Stomach (tissue), 9 donors: Measurements from ENCODE around the gene CCSER1. TPM values are rescaled to one million over a fixed set of nuclear protein-coding genes. Genes with fewer than 3 reads are reported as not detected.

Experiments used
- DNase-seq, 2 donors: peaks; one replicate each; pipeline versions ENCODE4 v3.0.0 to v3.0.0-alpha.2; 2013 to 2019
- H3K27ac ChIP-seq, 5 donors: fragments of 200-600 bp in 4 of 5; sonication (generic) in 4 of 5; one replicate each; pipeline ENCODE4 v1.5.1; 2013 to 2019; ENCODE audit warnings: mild to moderate bottlenecking in 1 of 5, moderate library complexity in 1 of 5
- H3K27me3 ChIP-seq, 3 donors: fragments of 200-600 bp; sonication (generic); one replicate each; pipeline ENCODE4 v1.5.1; 2017 to 2019; ENCODE audit warnings: mixed run types in 1 of 3
- H3K36me3 ChIP-seq, 4 donors: fragments of 200-600 bp; sonication (generic); 1 replicate in 3 of 4; 2 replicates in 1 of 4; pipeline ENCODE4 v1.5.1; 2016 to 2019
- H3K4me1 ChIP-seq, 4 donors: fragments of 200-600 bp; sonication (generic); one replicate each; pipeline ENCODE4 v1.5.1; 2016 to 2019
- H3K4me3 ChIP-seq, 4 donors: fragments of 200-600 bp; sonication (generic) in 3 of 4; one replicate each; pipeline ENCODE4 v1.5.1; 2016 to 2019; ENCODE audit warnings: mild to moderate bottlenecking in 1 of 4
- H3K9me3 ChIP-seq, 4 donors: fragments of 200-600 bp; sonication (generic); one replicate each; pipeline ENCODE4 v1.5.1; 2016 to 2019
- CTCF ChIP-seq, 7 experiments: fragments of 450-650 bp in 4 of 7; fragments of 200-600 bp in 3 of 7; sonication (generic) in 3 of 7; IDR thresholded peaks; one replicate each; pipeline ENCODE4 v1.5.1; 2016 to 2019; ENCODE audit warnings: antibody characterized with exemption in 7 of 7, control low read depth in 2 of 7, mild to moderate bottlenecking in 1 of 7
- EP300 ChIP-seq: sonication (generic); formaldehyde crosslinking; IDR thresholded peaks from one replicate; pipeline ENCODE4 v1.6.1; 2017; ENCODE audit warnings: antibody characterized with exemption
- POLR2A ChIP-seq, 4 donors: fragments of 450-650 bp; IDR thresholded peaks; one replicate each; pipeline ENCODE4 v1.6.1; 2016; ENCODE audit warnings: antibody characterized with exemption in 4 of 4, control low read depth in 2 of 4, mild to moderate bottlenecking in 1 of 4, moderate library complexity in 1 of 4
- POLR2AphosphoS5 ChIP-seq, 3 donors: sonication (generic); formaldehyde crosslinking; IDR thresholded peaks; one replicate each; pipeline ENCODE4 v1.6.1; 2016; ENCODE audit warnings: antibody characterized with exemption in 3 of 3
- WGBS, 5 donors: extraction: QIAGEN DNeasy Blood & Tissue Kit in 3 of 5; methylation state at CpG; one replicate each; pipeline versions ENCODE4 v1.1.5 to v1.1.7; 2013 to 2018; 5-methylcytosine and 5-hydroxymethylcytosine counted together
- intact Hi-C: fragments of 100-400 bp; cut with DNase I; formaldehyde crosslinking; loops from one replicate; pipeline ENCODE4 v1.15.1; 2023; ENCODE audit warnings: low total_unique reads
- polyA plus RNA-seq, 3 donors: library from polyadenylated mRNA; stranded (reverse); fragments of 200-250 nt; gene quantifications; one replicate each; pipeline ENCODE4 v1.2.3, GENCODE V29; 2013
- total RNA-seq, 5 donors: library from RNA; depleted of rRNA; stranded (reverse); fragments of >200 nt; gene quantifications; one replicate each; pipeline versions ENCODE4 v1.1.0 to v1.2.3, GENCODE V29; 2014 to 2016
- donor health status: healthy with polysubstance abuse.
- donor health status: Bipolar disorder and iron deficiency.
- donor health status: healthy.

The CCSER1 gene
- total and polyA plus RNA-seq, 8 donors: 0.33 to 149 (median 15.2) TPM

- Histone ChIP-seq H3K4me3 (no peak overlapping the region), H3K27ac (no peak overlapping the region), H3K36me3 (no peaks in the 10 kb centered on the region), H3K9me3 (no peaks in the 10 kb centered on the region), H3K4me1 (no peaks in the 10 kb centered on the region), H3K27me3 (no peaks in the 10 kb centered on the region)
- intact Hi-C loops: no loop called here
- no peak for DNase-seq
- TF ChIP-seq EP300: no peak
- no peak for TF ChIP-seq POLR2AphosphoS5 (IDR thresholded peaks at IDR 0.05)
- no peak for TF ChIP-seq CTCF (IDR thresholded peaks at IDR 0.05)
- no peak for TF ChIP-seq POLR2A (IDR thresholded peaks at IDR 0.05)
- 86 to 91% (median 89%) methylated on average over 3 of the region's 3 CpGs for WGBS, 5 donors
These were observed 1157.3 kb downstream of the CCSER1 start for GRCh38 chr4:91284480-91284879.

- TF ChIP-seq EP300 (no peak), POLR2AphosphoS5 (IDR thresholded peaks at IDR 0.05) (no peak), POLR2A (IDR thresholded peaks at IDR 0.05) (no peak), CTCF (IDR thresholded peaks at IDR 0.05) (no peak)
These were observed 1158.3 kb downstream of the CCSER1 start for GRCh38 chr4:91285487-91285886.

GRCh38 chr4:91288702-91289311 is 1161.6 kb downstream of the CCSER1 start:
- DNase-seq: peak in 1 of 2 donors; percentile 47
- intact Hi-C loops: no loop called here
- no peaks in the 10 kb centered on the region for H3K36me3 ChIP-seq
- TF ChIP-seq EP300 (no peak), CTCF (IDR thresholded peaks at IDR 0.05) (no peak), POLR2AphosphoS5 (IDR thresholded peaks at IDR 0.05) (no peak), POLR2A (IDR thresholded peaks at IDR 0.05) (no peak)
- WGBS, 5 donors: 64 to 88% (median 75%) methylated on average over 2 of the region's 2 CpGs
- H3K4me1 ChIP-seq: no peaks in the 10 kb centered on the region
- no peak overlapping the region for H3K27ac ChIP-seq
- no peak overlapping the region for H3K4me3 ChIP-seq
- peaks cover 0 to 7% (median 0%) of the 10 kb centered on the region in 4 donors for H3K9me3 ChIP-seq
- H3K27me3 ChIP-seq: no peaks in the 10 kb centered on the region

More at GRCh38 chr4:91285487-91285886, 1158.3 kb downstream of the CCSER1 start:
- no peaks in the 10 kb centered on the region for H3K9me3 ChIP-seq
- 81 to 92% (median 89%) methylated on average over 2 of the region's 2 CpGs for WGBS, 5 donors
- no peaks in the 10 kb centered on the region for H3K27me3 ChIP-seq
- no peak overlapping the region for H3K4me3 ChIP-seq
- H3K4me1 ChIP-seq: no peaks in the 10 kb centered on the region
- no peak for DNase-seq
- no peaks in the 10 kb centered on the region for H3K36me3 ChIP-seq
- intact Hi-C loops: no loop called here
- H3K27ac ChIP-seq: no peak overlapping the region

GRCh38 chr4:91298156-91298700 is 1171.0 kb downstream of the CCSER1 start:
- H3K36me3 ChIP-seq: no peaks in the 10 kb centered on the region
- H3K9me3 ChIP-seq: peaks cover 0 to 4% (median 2%) of the 10 kb centered on the region in 4 donors
- intact Hi-C loops: no loop called here
- no peaks in the 10 kb centered on the region for H3K27me3 ChIP-seq
- no peak overlapping the region for H3K4me3 ChIP-seq
- no peak overlapping the region for H3K27ac ChIP-seq
- DNase-seq: no peak
- H3K4me1 ChIP-seq: no peaks in the 10 kb centered on the region
- TF ChIP-seq POLR2A (IDR thresholded peaks at IDR 0.05): no peak
- TF ChIP-seq POLR2AphosphoS5 (IDR thresholded peaks at IDR 0.05): no peak
- no peak for TF ChIP-seq CTCF (IDR thresholded peaks at IDR 0.05)
- no peak for TF ChIP-seq EP300
- WGBS, 5 donors: 86 to 91% (median 88%) methylated on average over 3 of the region's 3 CpGs
